ENCODE data around the gene KRT82.

KRT82 gene

DNA sequence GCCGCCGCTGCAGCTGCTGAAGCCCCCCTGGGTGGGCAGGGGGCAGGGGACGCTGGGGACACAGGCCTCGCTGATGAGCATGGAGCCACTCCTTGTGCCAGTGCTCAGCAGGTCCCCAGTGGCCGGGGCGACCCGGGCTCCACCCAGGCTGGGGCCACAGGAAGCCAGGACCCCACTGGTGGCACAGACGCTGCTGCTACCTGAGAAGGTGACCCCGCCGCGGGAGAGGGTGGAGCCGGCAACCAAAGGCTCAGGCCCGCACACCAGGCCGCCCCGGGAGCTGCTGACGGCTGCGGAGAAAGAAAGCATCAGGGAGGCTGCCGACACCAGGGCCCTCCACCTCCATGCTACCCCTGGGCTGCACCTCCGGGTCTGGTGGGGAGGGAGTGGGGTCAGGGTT is 28.0 kb downstream of the KRT82 start:
- TF ChIP-seq, protein P1, sequence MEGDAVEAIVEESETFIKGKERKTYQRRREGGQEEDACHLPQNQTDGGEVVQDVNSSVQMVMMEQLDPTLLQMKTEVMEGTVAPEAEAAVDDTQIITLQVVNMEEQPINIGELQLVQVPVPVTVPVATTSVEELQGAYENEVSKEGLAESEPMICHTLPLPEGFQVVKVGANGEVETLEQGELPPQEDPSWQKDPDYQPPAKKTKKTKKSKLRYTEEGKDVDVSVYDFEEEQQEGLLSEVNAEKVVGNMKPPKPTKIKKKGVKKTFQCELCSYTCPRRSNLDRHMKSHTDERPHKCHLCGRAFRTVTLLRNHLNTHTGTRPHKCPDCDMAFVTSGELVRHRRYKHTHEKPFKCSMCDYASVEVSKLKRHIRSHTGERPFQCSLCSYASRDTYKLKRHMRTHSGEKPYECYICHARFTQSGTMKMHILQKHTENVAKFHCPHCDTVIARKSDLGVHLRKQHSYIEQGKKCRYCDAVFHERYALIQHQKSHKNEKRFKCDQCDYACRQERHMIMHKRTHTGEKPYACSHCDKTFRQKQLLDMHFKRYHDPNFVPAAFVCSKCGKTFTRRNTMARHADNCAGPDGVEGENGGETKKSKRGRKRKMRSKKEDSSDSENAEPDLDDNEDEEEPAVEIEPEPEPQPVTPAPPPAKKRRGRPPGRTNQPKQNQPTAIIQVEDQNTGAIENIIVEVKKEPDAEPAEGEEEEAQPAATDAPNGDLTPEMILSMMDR (IDR thresholded peaks at IDR 0.05; ENCODE audit: low read depth, low read length, missing control alignments) = no peak
- in situ Hi-C loops (cut with HindIII; ENCODE audit: low pct_ligation_motif_present, low sequenced_read_pairs) = loop anchor here (25.0 kb wide), 1 partner anchor 484 kb away; no protein-coding TSS in a partner anchor
- Histone ChIP-seq H3K27me3 (replicated peaks) (no peaks in the 10 kb centered on the region), H3K27ac (no peak overlapping the region), H3K4me3 (ENCODE audit: low read depth, low read length) (no peak overlapping the region), H3K36me3 (replicated peaks) (no peaks in the 10 kb centered on the region)
- no peak for DNase-seq

DNA sequence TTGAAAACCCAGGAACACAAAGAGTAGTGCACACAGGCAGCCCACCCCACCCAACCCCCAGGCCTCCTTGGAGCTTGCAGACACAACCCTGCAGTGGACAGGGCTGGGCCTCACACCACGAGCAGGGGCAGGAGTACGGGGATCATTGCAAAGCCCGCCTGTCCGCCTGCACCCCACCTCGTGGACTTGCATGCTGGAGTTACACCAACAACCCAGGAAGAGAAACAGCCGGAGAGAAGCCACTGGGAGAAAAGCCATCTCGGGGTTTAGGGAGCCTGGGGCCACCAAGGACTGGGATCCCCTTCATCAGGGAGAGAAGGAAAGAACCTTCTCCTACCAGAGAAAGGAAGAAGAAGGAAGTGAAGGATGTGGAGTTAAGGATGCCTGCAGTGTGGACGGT is 28.9 kb downstream of the KRT82 start:
- TF ChIP-seq, protein P1 (IDR thresholded peaks at IDR 0.05; ENCODE audit: low read depth, low read length, missing control alignments) = no peak
- Histone ChIP-seq H3K27me3 (replicated peaks) (no peaks in the 10 kb centered on the region), H3K4me3 (ENCODE audit: low read depth, low read length) (no peak overlapping the region), H3K36me3 (replicated peaks) (no peaks in the 10 kb centered on the region), H3K27ac (no peak overlapping the region)
- no peak for DNase-seq
- in situ Hi-C loops (cut with HindIII; ENCODE audit: low pct_ligation_motif_present, low sequenced_read_pairs) = loop anchor here (25.0 kb wide), 1 partner anchor 485 kb away; no protein-coding TSS in a partner anchor

DNA sequence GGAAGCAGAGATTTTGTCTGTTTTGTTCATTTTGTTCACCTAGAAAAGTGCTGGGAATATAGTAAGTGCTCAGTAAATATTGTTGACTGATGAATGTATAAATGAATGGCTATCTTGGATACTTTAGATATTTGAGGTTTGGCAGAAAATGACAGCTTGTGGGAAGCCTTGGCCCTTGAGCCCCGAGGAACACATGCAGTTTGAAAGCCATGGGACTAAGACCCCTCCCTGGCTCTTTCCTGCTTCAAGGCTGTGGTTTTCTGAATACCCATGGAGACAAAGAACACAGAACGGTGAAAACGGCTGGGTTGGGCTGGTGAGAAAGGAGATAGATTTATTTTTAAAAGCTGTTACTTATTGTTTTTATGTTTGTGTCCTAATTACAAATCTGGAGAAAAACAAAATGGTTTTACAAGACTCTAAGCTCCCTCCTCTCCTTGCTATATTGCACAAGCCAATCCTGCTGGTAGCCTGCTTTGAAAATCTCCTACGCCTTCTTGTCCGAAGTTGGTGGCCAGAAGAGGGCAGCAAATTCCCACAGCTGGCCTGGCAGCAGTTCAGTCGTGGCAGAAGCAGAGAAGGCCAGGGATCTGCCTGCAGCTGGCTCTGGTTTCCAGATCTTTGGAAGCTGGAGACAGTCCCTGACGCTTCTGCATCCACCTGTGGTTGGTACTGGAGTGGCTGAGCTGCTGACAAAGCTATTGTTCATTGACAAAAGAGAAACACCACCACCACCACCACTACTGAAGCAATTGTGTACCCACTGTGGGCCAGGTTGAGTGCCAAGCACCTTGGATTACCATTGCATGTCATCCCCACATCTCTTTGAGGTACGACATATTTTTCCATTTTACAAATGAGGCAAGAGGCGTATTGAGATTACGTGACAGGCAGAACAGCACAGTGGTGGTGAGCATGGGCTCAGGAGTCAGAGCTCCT is 33.6 kb downstream of the KRT82 start:
- no peaks in the 10 kb centered on the region for H3K36me3 ChIP-seq (replicated peaks)
- H3K4me3 ChIP-seq (ENCODE audit: low read depth, low read length) = no peak overlapping the region
- peaks cover 2% of the 10 kb centered on the region for H3K27me3 ChIP-seq (replicated peaks)
- H3K27ac ChIP-seq = no peak overlapping the region
- peak; percentile 82 for DNase-seq
- in situ Hi-C loops (cut with HindIII; ENCODE audit: low pct_ligation_motif_present, low sequenced_read_pairs) = no loop called here
- TF ChIP-seq, protein P1 (IDR thresholded peaks at IDR 0.05; ENCODE audit: low read depth, low read length, missing control alignments) = peak; percentile 95

DNA sequence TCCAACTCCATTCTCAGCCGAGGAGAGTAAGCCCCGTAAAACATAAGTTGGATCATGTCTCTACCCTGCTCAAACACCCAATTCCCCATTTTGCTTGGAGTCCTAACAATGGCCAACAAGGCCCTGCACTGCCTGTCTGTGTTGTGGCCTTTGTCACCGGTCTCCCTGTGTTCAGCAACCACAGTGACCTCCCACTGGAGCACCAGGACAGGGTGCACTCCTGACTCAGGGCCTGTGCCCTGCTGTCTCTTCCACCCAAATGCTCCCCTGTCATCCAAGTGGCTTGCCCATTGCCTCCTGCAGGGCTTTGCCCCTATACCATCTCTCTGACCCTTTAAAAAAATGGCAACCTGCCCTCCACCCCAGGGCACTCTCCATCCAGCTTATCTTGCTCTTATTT is 34.4 kb downstream of the KRT82 start:
- no peak overlapping the region for H3K27ac ChIP-seq
- TF ChIP-seq, protein P1 (IDR thresholded peaks at IDR 0.05; ENCODE audit: low read depth, low read length, missing control alignments) = no peak
- H3K27me3 ChIP-seq (replicated peaks) = peaks cover 2% of the 10 kb centered on the region
- no peak for DNase-seq
- no peak overlapping the region for H3K4me3 ChIP-seq (ENCODE audit: low read depth, low read length)
- in situ Hi-C loops (cut with HindIII; ENCODE audit: low pct_ligation_motif_present, low sequenced_read_pairs) = no loop called here
- H3K36me3 ChIP-seq (replicated peaks) = no peaks in the 10 kb centered on the region

DNA sequence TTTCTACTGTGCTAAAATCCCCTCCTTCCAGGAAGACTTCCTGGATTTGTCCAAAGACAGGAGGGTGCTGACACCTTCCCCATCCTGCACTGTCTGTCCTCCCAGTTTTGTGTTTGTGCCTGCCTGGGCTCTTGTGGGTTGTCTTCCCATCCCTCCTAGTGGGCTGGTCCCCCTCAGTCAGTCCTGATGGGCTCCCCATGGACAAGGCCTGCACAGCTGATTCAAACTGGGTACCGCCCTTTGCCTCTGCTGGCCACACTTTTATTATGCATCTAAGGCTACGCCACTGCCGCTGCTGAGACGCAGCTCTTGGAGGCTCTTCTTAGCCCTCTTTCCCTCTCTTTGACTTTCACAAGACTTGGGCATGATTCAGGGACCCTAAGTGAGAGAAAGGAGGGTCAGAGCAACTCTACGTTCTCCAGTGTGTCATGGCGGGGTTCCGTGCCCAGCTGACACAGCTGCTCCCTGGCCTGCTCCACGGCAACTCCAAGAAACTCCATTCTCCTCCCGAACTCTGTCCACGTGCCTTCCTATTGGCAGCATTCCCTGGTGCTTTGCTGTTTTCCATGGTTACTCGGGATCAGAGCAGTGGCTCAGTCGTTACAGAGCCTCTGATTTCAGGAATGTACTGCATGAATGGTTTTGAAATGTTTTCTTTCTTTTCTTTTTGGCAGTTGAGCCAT is 35.1 kb downstream of the KRT82 start:
- no peak overlapping the region for H3K27ac ChIP-seq

More for the DNA sequence above, 35.1 kb downstream of the KRT82 start:
- peaks cover 2% of the 10 kb centered on the region for H3K27me3 ChIP-seq (replicated peaks)
- H3K36me3 ChIP-seq (replicated peaks) = no peaks in the 10 kb centered on the region
- DNase-seq = peak; percentile 30
- in situ Hi-C loops (cut with HindIII; ENCODE audit: low pct_ligation_motif_present, low sequenced_read_pairs) = no loop called here
- TF ChIP-seq, protein P1 (IDR thresholded peaks at IDR 0.05; ENCODE audit: low read depth, low read length, missing control alignments) = no peak
- H3K4me3 ChIP-seq (ENCODE audit: low read depth, low read length) = no peak overlapping the region

Data from brain microvascular endothelial cell (primary cell).